A549 (cell line): ENCODE results near the gene FRY.

Experiments used
- EP300 ChIP-seq, 2 experiments: fragments of >200 bp; sonication (Bioruptor Twin); formaldehyde crosslinking; IDR thresholded peaks; 2 replicates in 1 of 2; 3 replicates in 1 of 2; pipeline ENCODE4 v1.6.1; 2016 to 2017
- JUNB ChIP-seq: fragments of >200 bp; sonication (Bioruptor Twin); formaldehyde crosslinking; IDR thresholded peaks from 2 replicates; pipeline ENCODE4 v1.6.1; 2016
- RAD21 ChIP-seq, 2 experiments: fragments of >200 bp in 1 of 2; sonication (Bioruptor Twin) in 1 of 2; formaldehyde crosslinking in 1 of 2; IDR thresholded peaks in 1 of 2; conservative IDR thresholded peaks in 1 of 2; 2 replicates in 1 of 2; 3 replicates in 1 of 2; pipeline ENCODE4 v1.6.1; 2012 to 2018; ENCODE audit warnings: inconsistent platforms in 1 of 2
- RCOR1 ChIP-seq: fragments of 150-350 bp; IDR thresholded peaks from 2 replicates; pipeline ENCODE4 v1.6.1; 2014; ENCODE audit warnings: antibody characterized with exemption, low read length, low read depth
- SMC3 ChIP-seq: fragments of >200 bp; sonication (Bioruptor Twin); formaldehyde crosslinking; IDR thresholded peaks from 3 replicates; pipeline ENCODE4 v1.6.1; 2018; ENCODE audit warnings: inconsistent platforms
- TF ChIP-seq, protein P1 (sequence below): fragments of >200 bp; sonication (Bioruptor Twin); formaldehyde crosslinking; IDR thresholded peaks from 3 replicates; pipeline ENCODE4 v1.5.1; 2016

DNA sequence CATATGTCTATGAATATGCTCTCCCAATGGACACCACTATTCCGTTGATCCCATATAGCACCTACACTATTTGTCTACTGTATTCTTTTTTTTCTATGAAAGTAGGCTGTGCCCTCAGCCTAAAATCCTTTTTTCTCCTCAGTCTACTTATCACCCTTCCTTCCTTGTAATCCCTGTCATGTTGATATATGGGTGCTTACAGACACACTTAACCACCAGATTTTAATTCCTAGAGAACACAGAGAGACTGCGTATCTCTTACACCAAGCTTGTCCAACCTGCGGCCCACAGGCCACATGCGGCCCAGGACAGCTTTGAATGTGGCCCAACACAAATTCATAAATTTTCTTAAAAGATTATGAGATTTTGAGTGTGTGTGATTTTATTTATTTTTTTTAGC lies 182.5 kb downstream of the FRY start:
- TF ChIP-seq EP300 (IDR thresholded peaks at IDR 0.05) (no peak), SMC3 (no peak), JUNB (no peak), RCOR1 (no peak), RAD21 (conservative IDR thresholded peaks at IDR 0.05 in 1 of 2, IDR thresholded peaks at IDR 0.05 in 1 of 2) (no peak)
- TF ChIP-seq, protein P1, sequence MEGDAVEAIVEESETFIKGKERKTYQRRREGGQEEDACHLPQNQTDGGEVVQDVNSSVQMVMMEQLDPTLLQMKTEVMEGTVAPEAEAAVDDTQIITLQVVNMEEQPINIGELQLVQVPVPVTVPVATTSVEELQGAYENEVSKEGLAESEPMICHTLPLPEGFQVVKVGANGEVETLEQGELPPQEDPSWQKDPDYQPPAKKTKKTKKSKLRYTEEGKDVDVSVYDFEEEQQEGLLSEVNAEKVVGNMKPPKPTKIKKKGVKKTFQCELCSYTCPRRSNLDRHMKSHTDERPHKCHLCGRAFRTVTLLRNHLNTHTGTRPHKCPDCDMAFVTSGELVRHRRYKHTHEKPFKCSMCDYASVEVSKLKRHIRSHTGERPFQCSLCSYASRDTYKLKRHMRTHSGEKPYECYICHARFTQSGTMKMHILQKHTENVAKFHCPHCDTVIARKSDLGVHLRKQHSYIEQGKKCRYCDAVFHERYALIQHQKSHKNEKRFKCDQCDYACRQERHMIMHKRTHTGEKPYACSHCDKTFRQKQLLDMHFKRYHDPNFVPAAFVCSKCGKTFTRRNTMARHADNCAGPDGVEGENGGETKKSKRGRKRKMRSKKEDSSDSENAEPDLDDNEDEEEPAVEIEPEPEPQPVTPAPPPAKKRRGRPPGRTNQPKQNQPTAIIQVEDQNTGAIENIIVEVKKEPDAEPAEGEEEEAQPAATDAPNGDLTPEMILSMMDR, result no peak
